ENCODE measurements around the gene CCL4L2.
"Not testable (repeated sequence)": the region's sequence is repeated elsewhere in the genome, so short reads cannot be mapped to it uniquely, and the experiment has no call there.

CCL4L2 gene

DNA sequence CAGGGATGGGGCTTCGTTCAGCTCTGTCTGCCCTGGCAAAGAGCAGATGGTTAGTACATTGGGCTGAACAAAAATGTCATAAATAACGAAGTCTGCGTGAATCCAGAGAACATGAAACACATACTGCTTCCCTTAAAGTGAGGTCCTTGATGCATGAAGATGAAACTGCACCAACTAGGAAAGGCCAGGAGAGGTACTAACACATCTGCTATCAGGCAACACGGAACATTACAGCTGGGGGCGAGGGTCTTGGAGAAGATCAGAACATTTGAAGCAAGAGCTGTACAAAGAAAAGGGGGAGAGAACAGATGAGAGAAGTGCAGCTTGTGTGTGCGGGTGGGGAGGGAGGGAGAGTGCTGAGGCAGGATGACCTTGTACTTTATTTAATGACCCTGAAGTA, 3.5 kb upstream of the CCL4L2 start:
- H3K27me3 Mint-ChIP-seq, result peaks cover 21% of the 10 kb centered on the region
- H3K36me3 Mint-ChIP-seq; H3K4me3 Mint-ChIP-seq; H3K27ac Mint-ChIP-seq; H3K4me1 Mint-ChIP-seq (ENCODE audit: low read depth); H3K9me3 Mint-ChIP-seq (ENCODE audit: low read depth): not testable (repeated sequence)

DNA sequence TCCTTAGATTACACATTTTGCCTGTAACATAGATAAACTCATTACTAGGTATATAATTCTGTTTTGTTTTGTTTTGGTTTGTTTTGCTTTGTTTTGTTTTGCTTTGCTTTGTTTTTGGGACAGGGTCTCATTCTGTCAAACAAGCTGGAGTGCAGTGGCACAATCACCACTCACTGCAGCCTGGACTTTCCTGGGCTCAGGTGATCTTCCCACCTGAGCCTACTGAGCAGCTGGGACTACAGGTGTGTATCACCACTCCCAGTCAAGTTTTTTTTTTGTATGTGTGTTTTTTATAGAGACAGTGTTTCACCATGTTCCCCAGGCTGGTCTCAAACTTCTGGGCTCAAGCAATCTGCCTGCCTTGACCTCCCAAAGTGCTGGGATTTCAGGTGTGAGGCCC, 1.3 kb upstream of the CCL4L2 start:
- H3K4me3 Mint-ChIP-seq, result no peak overlapping the region
- H3K36me3 Mint-ChIP-seq, result no peaks in the 10 kb centered on the region
- H3K9me3 Mint-ChIP-seq (ENCODE audit: low read depth), result no peaks in the 10 kb centered on the region
- H3K27me3 Mint-ChIP-seq, result peaks cover 24% of the 10 kb centered on the region
- no peaks in the 10 kb centered on the region for H3K4me1 Mint-ChIP-seq (ENCODE audit: low read depth)
- no peak overlapping the region for H3K27ac Mint-ChIP-seq

DNA sequence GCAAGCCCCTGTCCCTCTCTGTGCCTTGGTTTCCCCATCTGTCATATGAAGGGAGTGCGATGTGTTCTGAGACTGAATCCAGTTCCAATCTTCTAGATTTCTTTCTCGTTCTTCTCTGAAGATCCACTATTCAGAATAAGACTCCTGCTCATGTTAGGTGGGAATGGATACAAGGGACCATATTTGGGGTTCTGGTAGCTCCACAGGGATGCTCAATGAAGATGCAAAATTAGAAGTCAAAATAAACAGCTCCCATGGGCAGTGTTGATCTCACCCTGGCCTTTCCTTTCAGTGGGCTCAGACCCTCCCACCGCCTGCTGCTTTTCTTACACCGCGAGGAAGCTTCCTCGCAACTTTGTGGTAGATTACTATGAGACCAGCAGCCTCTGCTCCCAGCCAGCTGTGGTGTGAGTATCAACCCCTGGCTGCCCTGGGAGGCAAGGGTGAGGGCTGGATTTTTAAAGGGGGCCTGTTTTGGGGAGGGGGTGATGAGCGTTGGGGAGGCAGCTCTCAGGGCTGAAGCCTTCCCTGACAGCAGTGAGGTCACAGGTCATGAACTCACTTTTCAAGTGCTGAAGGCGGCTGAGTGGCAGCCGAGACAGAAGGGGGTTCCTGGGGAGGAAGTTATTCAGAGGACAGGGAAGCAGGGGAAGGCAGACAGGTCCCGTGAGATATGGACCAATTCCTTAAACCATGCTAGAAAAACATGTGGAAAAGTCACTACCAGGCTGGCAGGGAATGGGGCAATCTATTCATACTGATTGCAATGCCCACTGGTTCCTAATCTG, 815 bp downstream of the CCL4L2 start:
- H3K27me3 Mint-ChIP-seq, result peaks cover 21% of the 10 kb centered on the region
- not testable (repeated sequence) for H3K36me3 Mint-ChIP-seq; H3K4me3 Mint-ChIP-seq; H3K4me1 Mint-ChIP-seq (ENCODE audit: low read depth); H3K9me3 Mint-ChIP-seq (ENCODE audit: low read depth); H3K27ac Mint-ChIP-seq

DNA sequence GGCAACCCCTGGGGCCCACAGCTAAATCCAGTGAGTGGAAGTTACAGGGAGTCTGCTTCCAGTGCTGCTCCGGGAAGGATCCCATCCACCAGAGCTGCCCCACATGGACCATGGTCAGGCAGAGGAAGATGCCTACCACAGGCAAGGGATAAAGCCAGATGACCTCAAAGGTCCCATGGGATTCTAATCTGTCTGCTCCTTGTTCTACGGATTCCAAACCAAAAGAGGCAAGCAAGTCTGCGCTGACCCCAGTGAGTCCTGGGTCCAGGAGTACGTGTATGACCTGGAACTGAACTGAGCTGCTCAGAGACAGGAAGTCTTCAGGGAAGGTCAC, 1.4 kb downstream of the CCL4L2 start:
- Mint-ChIP-seq H3K4me3 (no peak overlapping the region), H3K4me1 (ENCODE audit: low read depth) (no peaks in the 10 kb centered on the region), H3K27me3 (peaks cover 19% of the 10 kb centered on the region), H3K9me3 (ENCODE audit: low read depth) (no peaks in the 10 kb centered on the region), H3K36me3 (no peaks in the 10 kb centered on the region), H3K27ac (no peak overlapping the region)

DNA sequence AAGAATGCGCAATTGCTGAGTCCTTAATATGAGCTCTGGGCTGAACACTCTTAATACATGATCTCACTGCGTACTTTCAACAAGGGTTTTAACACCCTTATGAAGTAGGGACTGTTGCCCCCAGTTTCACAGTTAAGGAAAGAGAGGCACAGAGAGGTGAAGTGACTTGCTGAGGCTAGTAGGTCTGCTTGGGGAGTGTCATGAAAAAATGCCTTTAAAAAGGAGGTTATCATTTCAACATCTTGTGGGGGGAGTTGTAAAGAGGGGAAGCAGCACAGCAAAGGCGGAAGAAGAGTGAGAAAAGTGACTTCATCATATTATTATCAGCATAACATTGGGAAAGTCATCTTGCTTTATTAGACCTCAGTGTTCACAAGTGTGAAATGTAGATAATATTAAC, 2.1 kb downstream of the CCL4L2 start:
- H3K36me3 Mint-ChIP-seq, result no peaks in the 10 kb centered on the region
- no peaks in the 10 kb centered on the region for H3K9me3 Mint-ChIP-seq (ENCODE audit: low read depth)
- no peaks in the 10 kb centered on the region for H3K4me1 Mint-ChIP-seq (ENCODE audit: low read depth)
- H3K27ac Mint-ChIP-seq, result no peak overlapping the region
- no peak overlapping the region for H3K4me3 Mint-ChIP-seq
- H3K27me3 Mint-ChIP-seq, result peaks cover 18% of the 10 kb centered on the region

DNA sequence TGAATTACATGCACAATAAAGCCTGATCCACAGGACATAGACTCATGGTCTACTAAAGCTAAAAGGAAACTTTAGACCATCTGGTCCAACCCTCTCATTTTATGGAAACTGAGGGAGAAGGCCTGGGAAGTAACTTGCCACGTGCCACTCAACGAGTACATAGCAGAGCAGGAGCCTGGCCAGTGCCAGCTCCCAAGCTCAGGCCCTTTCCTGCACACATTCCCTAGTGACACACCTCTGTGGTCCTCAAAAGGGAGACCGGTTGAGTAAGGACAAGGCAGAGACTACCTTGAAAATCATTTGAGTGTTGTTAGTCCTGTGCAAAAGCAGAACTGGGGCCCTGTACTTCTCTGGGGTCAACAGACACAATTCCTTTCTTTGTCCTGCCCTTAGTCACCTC, 2.8 kb downstream of the CCL4L2 start:
- H3K4me3 Mint-ChIP-seq, result no peak overlapping the region
- peaks cover 21% of the 10 kb centered on the region for H3K27me3 Mint-ChIP-seq
- no peaks in the 10 kb centered on the region for H3K4me1 Mint-ChIP-seq (ENCODE audit: low read depth)
- H3K27ac Mint-ChIP-seq, result no peak overlapping the region
- no peaks in the 10 kb centered on the region for H3K36me3 Mint-ChIP-seq
- peaks cover 4% of the 10 kb centered on the region for H3K9me3 Mint-ChIP-seq (ENCODE audit: low read depth)

DNA sequence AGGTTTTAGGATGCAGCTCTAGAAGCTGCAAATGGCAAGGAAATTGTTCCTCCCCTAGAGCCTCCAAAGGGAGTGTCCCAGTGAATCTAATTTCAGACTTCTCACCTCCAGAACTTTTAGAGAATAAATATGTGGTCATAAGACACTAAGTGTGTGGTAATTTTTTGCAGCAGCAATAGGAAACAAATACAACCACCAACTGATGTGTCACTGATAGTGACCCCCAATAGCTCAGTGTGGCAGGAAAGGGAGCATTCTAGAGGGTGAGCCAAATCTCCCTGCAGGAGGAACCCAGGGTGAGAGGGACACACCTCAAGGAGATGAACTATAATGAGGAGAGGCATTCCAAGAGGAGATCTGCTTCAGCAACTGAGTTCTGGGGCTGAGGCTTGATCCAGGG, 4.1 kb downstream of the CCL4L2 start:
- Mint-ChIP-seq H3K4me3 (no peak overlapping the region), H3K27me3 (peaks cover 21% of the 10 kb centered on the region), H3K27ac (no peak overlapping the region), H3K4me1 (ENCODE audit: low read depth) (no peaks in the 10 kb centered on the region), H3K36me3 (no peaks in the 10 kb centered on the region), H3K9me3 (ENCODE audit: low read depth) (peaks cover 7% of the 10 kb centered on the region)

DNA sequence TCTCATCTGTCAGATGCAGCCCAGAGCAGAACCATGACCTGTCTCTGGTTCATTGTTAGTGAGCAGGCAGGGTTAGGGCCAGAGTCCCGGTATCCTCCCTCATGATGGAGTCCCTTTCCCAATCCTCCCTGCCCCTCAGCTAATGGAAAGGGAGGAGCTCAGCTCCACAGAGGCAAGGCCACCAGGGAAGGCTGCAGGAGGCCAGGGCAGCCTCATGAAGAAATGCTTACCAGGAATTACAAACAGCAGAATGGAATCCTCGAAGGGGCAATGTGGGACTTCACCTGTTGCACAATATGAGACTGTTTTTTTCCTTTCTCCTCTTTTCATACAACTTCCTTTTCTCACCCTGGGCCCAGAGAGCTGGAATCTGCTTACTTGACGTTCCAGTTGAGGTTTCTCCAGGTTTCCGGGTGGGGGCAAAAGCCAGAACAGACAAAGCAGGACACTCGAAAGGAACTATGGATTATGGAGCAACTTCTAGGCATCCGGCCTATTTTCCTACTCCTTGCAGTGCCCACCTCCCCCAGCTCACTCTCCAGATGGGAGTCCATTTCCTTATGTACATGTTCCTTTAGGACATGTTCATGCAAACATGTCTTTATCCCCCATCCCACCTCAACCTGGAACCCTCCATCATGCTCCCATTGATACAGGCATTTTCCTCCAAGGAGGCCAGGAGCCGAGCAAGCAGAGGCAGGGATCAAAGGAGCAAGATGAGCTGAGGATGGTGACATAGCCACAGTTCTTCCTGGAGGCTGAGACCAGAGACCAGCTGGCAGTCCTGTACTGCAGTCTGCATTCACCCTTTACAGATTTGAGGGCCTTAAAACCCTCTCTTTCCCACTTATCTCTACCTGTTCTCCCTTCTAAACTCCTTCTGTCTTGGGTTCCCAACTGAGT, 4.8 kb downstream of the CCL4L2 start:
- not testable (repeated sequence) for H3K4me1 Mint-ChIP-seq (ENCODE audit: low read depth); H3K36me3 Mint-ChIP-seq; H3K27ac Mint-ChIP-seq; H3K4me3 Mint-ChIP-seq; H3K9me3 Mint-ChIP-seq (ENCODE audit: low read depth)
- peaks cover 18% of the 10 kb centered on the region for H3K27me3 Mint-ChIP-seq

DNA sequence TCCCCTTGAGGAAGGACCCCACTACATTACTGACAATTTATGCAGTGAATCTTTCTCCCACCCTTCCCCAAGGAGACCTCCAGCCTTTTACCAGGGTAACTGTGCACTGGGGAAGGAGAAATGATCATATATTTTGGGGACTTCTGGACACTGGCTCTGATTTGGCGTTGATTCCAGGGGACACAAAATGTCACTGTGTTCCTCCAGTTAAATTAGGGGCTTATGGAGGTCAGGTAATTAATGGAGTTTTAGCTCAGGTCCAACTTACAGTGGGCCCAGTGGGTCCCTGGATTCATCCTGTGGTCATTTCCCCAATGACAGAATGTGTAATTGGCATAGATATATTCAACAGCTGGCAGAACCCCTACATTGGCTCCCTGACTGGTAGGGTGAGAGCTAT, 8.7 kb downstream of the CCL4L2 start:
- H3K36me3 Mint-ChIP-seq; H3K4me1 Mint-ChIP-seq (ENCODE audit: low read depth): not testable (repeated sequence)
- H3K27me3 Mint-ChIP-seq, result peaks cover 15% of the 10 kb centered on the region

DNA sequence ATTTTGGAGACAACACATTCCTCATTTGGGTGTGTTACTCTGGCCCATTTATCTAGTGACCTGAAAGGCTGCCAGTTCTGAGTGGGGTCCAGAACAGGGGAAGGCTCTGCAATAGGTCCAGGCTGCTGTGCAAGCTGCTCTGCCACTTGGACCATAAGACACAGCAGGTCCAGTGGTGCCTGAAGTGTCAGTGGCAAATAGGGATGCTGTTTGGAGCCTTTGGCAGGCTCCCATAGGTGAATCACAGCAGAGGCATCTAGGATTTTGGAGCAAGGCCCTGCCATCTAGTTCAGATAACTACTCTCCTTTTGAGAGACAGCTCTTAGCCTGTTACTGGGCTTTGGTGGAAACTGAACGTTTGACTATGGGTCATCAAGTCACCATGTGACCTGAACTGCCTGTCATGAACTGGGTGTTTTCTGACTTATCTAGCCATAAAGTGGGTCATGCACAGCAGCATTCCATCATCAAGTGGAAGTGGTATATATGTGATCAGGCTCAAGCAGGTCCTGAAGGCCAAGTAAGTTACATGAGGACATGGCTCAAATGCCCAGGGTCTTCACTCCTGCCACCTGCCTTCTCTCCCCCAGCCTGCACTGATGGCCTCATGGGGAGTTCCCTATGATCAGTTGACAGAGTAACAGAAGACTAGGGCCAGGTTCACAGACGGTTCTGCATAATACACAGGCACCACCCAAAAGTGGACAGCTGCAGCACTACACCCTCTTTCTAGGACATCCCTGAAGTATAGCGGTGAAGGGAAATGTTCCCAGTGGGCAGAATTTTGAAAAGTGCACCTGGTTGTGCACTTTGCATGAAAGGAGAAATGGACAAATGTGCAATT, 10.1 kb downstream of the CCL4L2 start:
- H3K4me3 Mint-ChIP-seq; H3K9me3 Mint-ChIP-seq (ENCODE audit: low read depth); H3K36me3 Mint-ChIP-seq; H3K4me1 Mint-ChIP-seq (ENCODE audit: low read depth); H3K27ac Mint-ChIP-seq: not testable (repeated sequence)
- H3K27me3 Mint-ChIP-seq, result peaks cover 14% of the 10 kb centered on the region

More for the DNA sequence above, 8.7 kb downstream of the CCL4L2 start:
- H3K9me3 Mint-ChIP-seq (ENCODE audit: low read depth); H3K27ac Mint-ChIP-seq; H3K4me3 Mint-ChIP-seq: not testable (repeated sequence)

DNA sequence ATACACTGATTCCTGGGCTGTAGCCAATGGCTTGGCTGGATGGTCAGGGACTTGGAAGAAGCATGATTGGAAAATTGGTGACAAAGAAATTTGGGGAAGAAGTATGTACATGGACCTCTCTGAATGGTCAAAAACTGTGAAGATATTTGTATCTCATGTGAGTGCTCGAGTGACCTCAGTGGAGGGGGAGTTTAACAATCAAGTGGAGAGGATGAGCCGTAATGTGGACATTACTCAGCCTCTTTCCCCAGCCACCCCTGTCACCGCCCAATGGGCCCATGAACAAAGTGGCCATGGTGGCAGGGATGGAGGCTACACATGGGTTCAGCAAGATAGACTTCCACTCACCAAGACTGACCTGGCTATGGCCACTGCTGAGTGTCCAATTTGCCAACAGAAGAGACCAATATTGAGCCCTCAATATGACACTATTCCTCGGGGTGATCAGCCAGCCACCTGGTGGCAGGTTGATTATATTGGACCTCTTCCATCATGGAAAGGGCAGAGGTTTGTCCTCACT, 10.8 kb downstream of the CCL4L2 start:
- H3K4me1 Mint-ChIP-seq (ENCODE audit: low read depth); H3K27ac Mint-ChIP-seq; H3K4me3 Mint-ChIP-seq; H3K36me3 Mint-ChIP-seq; H3K9me3 Mint-ChIP-seq (ENCODE audit: low read depth): not testable (repeated sequence)
- H3K27me3 Mint-ChIP-seq, result peaks cover 14% of the 10 kb centered on the region

DNA sequence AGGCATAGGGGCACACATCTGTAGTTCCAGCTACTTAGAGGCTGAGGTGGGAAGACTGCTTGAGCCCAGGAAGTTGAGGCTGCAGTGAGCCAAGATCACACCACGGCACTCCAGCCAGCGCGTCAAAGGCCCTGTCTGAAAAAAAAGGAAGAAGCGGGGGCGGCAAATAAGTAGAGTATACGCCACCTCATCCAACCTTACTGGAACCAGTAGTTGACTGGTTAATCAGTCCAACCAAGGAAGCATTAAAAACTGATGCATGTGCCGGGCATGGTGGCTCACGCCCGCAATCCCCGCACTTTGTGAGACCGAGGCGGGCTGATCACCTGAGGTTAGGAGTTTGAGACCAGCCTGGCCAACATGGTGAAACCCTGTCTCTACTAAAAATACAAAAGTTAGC, 12.1 kb downstream of the CCL4L2 start:
- H3K36me3 Mint-ChIP-seq; H3K9me3 Mint-ChIP-seq (ENCODE audit: low read depth); H3K4me1 Mint-ChIP-seq (ENCODE audit: low read depth); H3K27ac Mint-ChIP-seq; H3K4me3 Mint-ChIP-seq: not testable (repeated sequence)
- H3K27me3 Mint-ChIP-seq, result peaks cover 11% of the 10 kb centered on the region

DNA sequence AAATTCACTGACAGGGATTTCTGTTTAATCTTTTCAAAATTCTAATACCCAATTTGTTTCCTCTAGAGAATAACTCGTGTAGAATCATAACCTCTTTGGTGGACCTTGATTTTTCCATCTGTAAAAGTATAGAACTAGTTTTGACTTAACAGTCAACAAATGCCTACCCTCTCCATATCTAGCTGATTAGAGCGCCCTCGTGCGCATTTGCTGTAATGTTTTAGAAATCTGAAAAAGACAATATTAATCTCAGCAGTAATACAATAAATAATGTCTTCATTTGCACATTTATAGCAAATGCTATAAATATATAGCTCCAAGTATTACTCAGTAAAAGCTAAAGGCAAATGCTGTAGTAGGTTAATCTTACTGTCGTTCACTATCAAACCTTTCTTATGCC, 18.8 kb downstream of the CCL4L2 start:
- not testable (repeated sequence) for H3K27ac Mint-ChIP-seq; H3K4me1 Mint-ChIP-seq (ENCODE audit: low read depth); H3K27me3 Mint-ChIP-seq; H3K4me3 Mint-ChIP-seq; H3K9me3 Mint-ChIP-seq (ENCODE audit: low read depth); H3K36me3 Mint-ChIP-seq

DNA sequence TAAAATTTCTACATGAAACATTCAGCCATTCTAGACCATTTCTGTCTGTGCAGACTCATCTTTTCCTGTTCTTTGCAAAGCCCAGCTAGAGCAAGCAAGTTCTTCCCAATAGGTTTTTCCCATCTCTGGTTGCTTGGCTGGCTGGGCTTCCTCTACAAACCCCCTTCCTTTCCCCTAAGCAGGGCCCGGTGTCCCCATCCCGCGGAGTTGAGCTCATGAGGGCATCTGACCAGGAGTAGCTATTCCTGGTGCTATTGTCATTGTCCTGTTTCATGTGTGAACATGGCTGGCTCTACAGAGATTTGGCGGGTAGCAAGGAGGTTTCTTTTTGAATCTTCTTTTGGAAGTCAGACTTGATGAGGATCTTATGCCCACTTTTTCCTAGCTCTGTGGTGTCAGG, 31.2 kb downstream of the CCL4L2 start:
- H3K4me3 Mint-ChIP-seq; H3K9me3 Mint-ChIP-seq (ENCODE audit: low read depth); H3K36me3 Mint-ChIP-seq; H3K27ac Mint-ChIP-seq; H3K4me1 Mint-ChIP-seq (ENCODE audit: low read depth); H3K27me3 Mint-ChIP-seq: not testable (repeated sequence)

All from activated naive CD8-positive, alpha-beta T cell (primary cell).